Measurements from ENCODE around the gene CAV2. TPM values are rescaled to one million over a fixed set of nuclear protein-coding genes. Genes with fewer than 3 reads are reported as not detected.

Gene CAV2
- total RNA-seq, 4 donors from 2014 or later: 144 to 204 (median 164) TPM

- no peak for ATAC-seq (ENCODE audit: low FRiP score)
- no peak for TF ChIP-seq CTCF (IDR thresholded peaks at IDR 0.05)
- DNase-seq (ENCODE audit: low spot score): no peak
Measured at GRCh38 chr7:116549370-116549769, 49.8 kb downstream of the CAV2 start.

DNA sequence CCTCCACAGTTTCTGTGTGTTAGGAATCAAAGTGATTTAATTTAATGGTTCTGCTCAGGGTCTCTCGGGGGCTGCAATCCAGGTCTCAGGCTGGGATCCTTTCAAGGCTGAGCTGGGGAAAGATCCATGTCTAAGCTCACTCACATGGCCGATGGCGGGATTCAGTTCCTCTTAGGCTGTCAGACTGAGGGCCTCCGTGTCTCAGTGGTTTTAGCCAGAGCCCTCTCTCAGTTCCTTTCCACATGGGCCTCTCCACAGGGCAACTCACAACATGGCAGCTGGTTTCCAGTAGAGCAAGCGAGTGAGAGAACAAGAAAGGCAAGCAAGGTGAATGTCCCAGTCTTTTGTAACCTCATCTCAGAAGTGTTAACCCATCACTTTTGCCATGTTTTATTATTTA, 52.2 kb downstream of the CAV2 start:
- no peak for DNase-seq (ENCODE audit: low spot score)
- no peak for TF ChIP-seq CTCF (IDR thresholded peaks at IDR 0.05)
- no peak for ATAC-seq (ENCODE audit: low FRiP score)

GRCh38 chr7:116552602-116553001, 53.1 kb downstream of the CAV2 start:
- no peak for DNase-seq (ENCODE audit: low spot score)
- no peak for ATAC-seq (ENCODE audit: low FRiP score)
- no peak for TF ChIP-seq CTCF (IDR thresholded peaks at IDR 0.05)

DNA sequence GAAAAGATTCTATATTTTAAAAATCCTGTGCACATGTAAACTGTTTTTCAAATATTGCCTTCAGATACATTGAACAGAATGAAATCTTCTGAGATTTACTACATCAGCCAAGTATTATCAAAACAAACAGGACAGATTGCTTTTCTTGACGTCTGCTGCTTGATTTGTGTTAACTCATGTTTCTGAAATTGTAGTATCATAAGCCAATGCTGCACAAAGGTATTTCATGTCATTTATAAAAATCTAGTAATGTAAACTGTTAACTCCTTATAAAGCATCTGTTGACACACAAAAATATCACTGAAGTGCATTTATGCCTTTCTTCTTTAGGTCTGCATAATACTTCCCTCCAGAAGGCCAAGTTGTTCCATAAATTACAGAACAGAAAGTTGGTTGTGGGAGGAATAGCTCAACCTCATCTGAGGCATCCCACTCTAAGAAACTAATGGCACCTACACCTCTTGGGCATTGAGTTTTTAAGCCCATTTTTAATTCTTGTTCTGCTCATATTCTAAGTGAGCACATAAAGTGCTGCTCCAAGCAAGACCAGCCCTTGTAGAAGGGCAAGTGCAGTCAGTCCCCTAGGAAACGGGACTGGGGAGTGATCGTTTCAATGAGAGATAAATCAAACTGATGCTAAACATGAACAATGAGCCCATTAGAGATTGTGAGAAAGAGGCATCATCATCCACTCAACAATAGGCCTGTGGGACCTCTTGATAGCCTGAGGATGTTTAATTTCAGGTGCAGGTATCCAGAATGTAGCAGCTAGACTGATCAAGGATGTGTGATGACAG, 53.8 kb downstream of the CAV2 start:
- DNase-seq (ENCODE audit: low spot score) (no peak), ATAC-seq (ENCODE audit: low FRiP score) (no peak)
- TF ChIP-seq CTCF (IDR thresholded peaks at IDR 0.05): no peak

DNA sequence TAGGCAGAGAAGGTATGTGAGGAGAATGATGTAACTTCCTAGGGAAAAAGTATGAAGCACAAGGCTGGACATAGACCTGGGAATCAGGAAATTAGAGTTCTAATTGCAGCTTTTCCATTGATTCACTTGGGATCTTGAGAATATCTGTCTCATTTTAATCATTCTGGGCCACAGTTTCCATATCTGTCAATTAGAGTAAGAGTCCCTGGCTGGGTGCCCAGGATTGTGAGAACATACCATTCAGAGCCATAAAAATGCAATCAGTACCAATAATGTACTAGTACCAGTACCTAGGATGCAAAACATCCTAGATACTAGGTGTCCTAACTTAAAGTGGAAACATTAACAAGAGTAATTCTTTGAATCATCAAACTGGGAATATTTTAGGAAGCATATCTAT, 54.9 kb downstream of the CAV2 start:
- ATAC-seq (ENCODE audit: low FRiP score) (no peak), DNase-seq (ENCODE audit: low spot score) (no peak)
- no peak for TF ChIP-seq CTCF (IDR thresholded peaks at IDR 0.05)

- TF ChIP-seq CTCF (IDR thresholded peaks at IDR 0.05): no peak
Measured at GRCh38 chr7:116554911-116555310, 55.4 kb downstream of the CAV2 start.

DNA sequence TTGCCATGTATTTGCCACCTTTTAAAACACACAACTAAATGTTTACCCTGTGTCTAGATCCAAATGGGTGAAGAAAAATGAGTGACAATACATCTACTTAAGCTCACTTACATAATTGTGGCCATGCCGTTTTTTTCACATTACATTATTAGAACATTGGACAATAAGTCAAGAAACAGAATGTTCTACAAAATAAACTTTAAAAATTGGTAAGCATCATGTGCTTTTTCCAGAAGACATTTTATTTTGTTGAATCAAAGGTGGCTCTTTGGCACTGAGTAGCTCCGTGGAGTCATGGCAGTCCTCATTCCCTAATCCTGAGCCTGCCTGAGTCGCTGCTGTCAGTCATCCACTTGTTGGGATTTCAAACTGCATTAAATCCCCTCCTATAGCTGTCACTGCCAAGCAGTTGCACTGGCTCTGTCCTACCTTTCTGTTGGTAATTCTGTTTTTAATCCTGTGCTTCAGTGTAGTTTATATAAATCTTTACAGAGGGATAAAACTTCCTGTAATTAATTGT, 57.6 kb downstream of the CAV2 start:
- TF ChIP-seq CTCF (IDR thresholded peaks at IDR 0.05): no peak
- no peak for DNase-seq (ENCODE audit: low spot score)
- no peak for ATAC-seq (ENCODE audit: low FRiP score)

More at GRCh38 chr7:116554911-116555310, 55.4 kb downstream of the CAV2 start:
- ATAC-seq (ENCODE audit: low FRiP score) (no peak), DNase-seq (ENCODE audit: low spot score) (no peak)

All from omental fat pad (tissue), 4 donors.